ENCODE results near the gene CDH4.

CDH4 gene

DNA sequence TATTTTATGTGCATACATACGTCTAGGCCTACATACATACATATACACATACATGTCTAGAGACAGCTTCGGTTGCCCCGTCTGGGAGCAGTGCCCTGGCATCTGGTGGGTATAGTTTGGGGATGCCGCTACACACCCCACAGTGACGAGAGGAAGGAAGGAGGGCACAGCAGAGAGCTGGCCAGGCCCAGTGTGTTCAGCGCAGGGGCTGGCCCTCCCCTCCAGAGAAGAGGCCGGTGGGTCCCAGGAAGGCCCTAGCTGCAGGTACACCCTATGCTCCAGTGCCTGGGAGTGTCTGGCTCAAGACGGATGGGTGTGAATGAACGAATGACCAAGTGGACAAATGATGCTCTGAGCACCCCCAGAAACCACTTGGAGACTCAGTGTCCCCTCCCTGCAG is 284.6 kb downstream of the CDH4 start:
- TF ChIP-seq, protein P1, sequence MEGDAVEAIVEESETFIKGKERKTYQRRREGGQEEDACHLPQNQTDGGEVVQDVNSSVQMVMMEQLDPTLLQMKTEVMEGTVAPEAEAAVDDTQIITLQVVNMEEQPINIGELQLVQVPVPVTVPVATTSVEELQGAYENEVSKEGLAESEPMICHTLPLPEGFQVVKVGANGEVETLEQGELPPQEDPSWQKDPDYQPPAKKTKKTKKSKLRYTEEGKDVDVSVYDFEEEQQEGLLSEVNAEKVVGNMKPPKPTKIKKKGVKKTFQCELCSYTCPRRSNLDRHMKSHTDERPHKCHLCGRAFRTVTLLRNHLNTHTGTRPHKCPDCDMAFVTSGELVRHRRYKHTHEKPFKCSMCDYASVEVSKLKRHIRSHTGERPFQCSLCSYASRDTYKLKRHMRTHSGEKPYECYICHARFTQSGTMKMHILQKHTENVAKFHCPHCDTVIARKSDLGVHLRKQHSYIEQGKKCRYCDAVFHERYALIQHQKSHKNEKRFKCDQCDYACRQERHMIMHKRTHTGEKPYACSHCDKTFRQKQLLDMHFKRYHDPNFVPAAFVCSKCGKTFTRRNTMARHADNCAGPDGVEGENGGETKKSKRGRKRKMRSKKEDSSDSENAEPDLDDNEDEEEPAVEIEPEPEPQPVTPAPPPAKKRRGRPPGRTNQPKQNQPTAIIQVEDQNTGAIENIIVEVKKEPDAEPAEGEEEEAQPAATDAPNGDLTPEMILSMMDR (conservative IDR thresholded peaks at IDR 0.05; ENCODE audit: low read depth): no peak
- CTCF ChIA-PET: no interaction called here
- POLR2A ChIA-PET (ENCODE audit: low non-redundant PET): no interaction called here
- H3K27ac ChIP-seq: no peak overlapping the region
- DNase-seq (ENCODE audit: low spot score): no peak

- TF ChIP-seq, protein P1 (conservative IDR thresholded peaks at IDR 0.05; ENCODE audit: low read depth): no peak
- H3K27ac ChIP-seq: no peak overlapping the region
- CTCF ChIA-PET: interaction anchor here (0.7 to 1.0 kb wide), 2 partner anchors 23 to 310 kb away, joined by 3 to 4 read pairs; no protein-coding TSS in a partner anchor
- POLR2A ChIA-PET (ENCODE audit: low non-redundant PET): no interaction called here
- no peak for DNase-seq (ENCODE audit: low spot score)
Measured at GRCh38 chr20:61537239-61538182, 285.4 kb downstream of the CDH4 start.

DNA sequence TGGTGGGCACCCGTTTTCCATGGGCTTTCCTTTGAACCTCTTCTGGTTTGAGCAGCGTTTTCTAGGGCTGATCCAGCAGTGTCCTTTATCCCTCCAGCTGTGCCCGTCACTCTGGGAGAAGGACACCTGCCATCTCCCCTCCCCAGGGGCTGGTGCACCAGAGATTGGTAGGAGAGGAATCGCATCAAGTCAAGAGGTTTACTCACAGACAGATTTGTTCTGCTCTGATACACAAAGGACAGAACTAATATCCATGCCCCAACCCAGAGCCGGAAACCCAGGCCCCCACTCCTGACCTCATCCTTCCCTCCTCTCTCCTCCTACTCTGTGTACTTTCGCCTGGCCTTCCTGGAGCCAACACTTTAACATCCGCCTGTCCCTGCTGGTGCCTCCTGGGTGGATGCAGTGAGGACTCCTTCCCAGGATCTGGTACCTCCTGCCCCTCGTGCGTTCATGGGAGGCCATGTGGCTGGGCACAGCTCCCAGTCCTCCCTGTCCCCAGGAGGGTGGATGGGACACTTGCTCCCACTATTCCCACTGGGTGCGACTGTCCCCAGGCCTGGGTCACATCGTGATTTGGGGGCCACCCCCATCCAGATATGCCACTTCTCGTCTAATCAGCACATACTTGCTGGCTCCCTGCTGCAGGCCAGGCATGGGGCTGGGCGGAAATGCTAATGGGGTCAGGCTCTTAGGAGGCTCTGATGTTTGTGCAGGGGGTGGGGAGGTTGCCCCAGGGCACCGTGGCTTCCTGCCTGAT is 286.3 kb downstream of the CDH4 start:
- CTCF ChIA-PET: interaction anchor here (0.7 to 1.0 kb wide), 2 partner anchors 22 to 311 kb away, joined by 3 to 4 read pairs; no protein-coding TSS in a partner anchor
- DNase-seq (ENCODE audit: low spot score): no peak
- H3K27ac ChIP-seq: no peak overlapping the region
- POLR2A ChIA-PET (ENCODE audit: low non-redundant PET): no interaction called here
- TF ChIP-seq, protein P1 (conservative IDR thresholded peaks at IDR 0.05; ENCODE audit: low read depth): no peak

DNA sequence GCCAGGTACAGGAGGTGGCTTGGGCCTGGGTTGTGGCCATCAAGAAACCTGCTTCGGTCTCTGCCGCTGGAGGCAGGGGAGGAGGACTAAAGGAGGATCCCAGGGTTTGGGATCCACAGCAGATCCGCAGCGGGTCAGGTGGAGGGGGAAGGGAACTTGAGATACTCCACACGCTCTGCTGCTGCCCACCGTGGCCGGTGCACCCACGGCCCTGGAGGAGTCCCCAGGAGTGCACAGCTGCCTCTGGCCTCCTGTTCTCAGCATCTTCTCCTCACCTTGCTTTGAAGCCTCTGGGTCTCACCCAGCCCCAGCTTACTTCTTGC is 286.8 kb downstream of the CDH4 start:
- no peak for DNase-seq (ENCODE audit: low spot score)
- CTCF ChIA-PET: interaction anchor here (0.6 kb wide), 1 partner anchor 167 kb away, joined by 3 read pairs; no protein-coding TSS in a partner anchor
- POLR2A ChIA-PET (ENCODE audit: low non-redundant PET): no interaction called here
- H3K27ac ChIP-seq: no peak overlapping the region
- TF ChIP-seq, protein P1 (conservative IDR thresholded peaks at IDR 0.05; ENCODE audit: low read depth): no peak

- no peak for DNase-seq (ENCODE audit: low spot score)
Measured at GRCh38 chr20:61539706-61540360, 287.8 kb downstream of the CDH4 start.

More at GRCh38 chr20:61539706-61540360, 287.8 kb downstream of the CDH4 start:
- ChIA-PET POLR2A (ENCODE audit: low non-redundant PET) (no interaction called here), CTCF (interaction anchor here (0.6 kb wide), 2 partner anchors 59 to 551 kb away, joined by 3 read pairs; no protein-coding TSS in a partner anchor)
- H3K27ac ChIP-seq: no peak overlapping the region
- TF ChIP-seq, protein P1 (conservative IDR thresholded peaks at IDR 0.05; ENCODE audit: low read depth): no peak
